Measurements from ENCODE around the gene BARX2.

DNA sequence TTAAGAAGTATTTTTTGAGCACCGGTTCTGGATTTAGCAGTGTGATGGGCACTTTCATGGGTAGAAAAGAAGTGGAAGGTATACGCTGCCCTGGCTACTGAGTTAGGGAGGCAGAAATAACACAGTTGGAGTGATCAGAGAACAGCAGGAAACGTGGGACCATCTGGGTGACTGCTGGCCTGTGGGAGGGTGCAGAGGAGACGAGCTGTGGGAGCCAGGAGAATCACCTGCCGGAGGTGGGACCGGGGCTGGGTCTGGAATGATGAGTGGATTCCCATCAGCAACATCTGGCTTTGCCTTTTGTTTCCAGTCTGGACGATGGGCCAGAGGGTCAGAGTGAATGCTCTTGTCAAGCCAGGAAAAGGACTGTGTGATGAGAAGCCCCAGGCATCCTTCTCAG is 66.5 kb downstream of the BARX2 start:
- TF ChIP-seq, protein P1, sequence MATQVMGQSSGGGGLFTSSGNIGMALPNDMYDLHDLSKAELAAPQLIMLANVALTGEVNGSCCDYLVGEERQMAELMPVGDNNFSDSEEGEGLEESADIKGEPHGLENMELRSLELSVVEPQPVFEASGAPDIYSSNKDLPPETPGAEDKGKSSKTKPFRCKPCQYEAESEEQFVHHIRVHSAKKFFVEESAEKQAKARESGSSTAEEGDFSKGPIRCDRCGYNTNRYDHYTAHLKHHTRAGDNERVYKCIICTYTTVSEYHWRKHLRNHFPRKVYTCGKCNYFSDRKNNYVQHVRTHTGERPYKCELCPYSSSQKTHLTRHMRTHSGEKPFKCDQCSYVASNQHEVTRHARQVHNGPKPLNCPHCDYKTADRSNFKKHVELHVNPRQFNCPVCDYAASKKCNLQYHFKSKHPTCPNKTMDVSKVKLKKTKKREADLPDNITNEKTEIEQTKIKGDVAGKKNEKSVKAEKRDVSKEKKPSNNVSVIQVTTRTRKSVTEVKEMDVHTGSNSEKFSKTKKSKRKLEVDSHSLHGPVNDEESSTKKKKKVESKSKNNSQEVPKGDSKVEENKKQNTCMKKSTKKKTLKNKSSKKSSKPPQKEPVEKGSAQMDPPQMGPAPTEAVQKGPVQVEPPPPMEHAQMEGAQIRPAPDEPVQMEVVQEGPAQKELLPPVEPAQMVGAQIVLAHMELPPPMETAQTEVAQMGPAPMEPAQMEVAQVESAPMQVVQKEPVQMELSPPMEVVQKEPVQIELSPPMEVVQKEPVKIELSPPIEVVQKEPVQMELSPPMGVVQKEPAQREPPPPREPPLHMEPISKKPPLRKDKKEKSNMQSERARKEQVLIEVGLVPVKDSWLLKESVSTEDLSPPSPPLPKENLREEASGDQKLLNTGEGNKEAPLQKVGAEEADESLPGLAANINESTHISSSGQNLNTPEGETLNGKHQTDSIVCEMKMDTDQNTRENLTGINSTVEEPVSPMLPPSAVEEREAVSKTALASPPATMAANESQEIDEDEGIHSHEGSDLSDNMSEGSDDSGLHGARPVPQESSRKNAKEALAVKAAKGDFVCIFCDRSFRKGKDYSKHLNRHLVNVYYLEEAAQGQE (IDR thresholded peaks at IDR 0.05; ENCODE audit: low read depth): no peak
- TF ChIP-seq RAD21 (IDR thresholded peaks at IDR 0.05; ENCODE audit: low read depth): no peak
- no peak for TF ChIP-seq TAF1 (IDR thresholded peaks at IDR 0.05; ENCODE audit: low read depth)
- TF ChIP-seq, protein P2, sequence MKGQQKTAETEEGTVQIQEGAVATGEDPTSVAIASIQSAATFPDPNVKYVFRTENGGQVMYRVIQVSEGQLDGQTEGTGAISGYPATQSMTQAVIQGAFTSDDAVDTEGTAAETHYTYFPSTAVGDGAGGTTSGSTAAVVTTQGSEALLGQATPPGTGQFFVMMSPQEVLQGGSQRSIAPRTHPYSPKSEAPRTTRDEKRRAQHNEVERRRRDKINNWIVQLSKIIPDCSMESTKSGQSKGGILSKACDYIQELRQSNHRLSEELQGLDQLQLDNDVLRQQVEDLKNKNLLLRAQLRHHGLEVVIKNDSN (IDR thresholded peaks at IDR 0.05): no peak
- no peak for TF ChIP-seq CREB1 (IDR thresholded peaks at IDR 0.05; ENCODE audit: low read depth)
- TF ChIP-seq EP300 (IDR thresholded peaks at IDR 0.05; ENCODE audit: borderline replicate concordance): no peak
- TF ChIP-seq CEBPB (IDR thresholded peaks at IDR 0.05): no peak
- TF ChIP-seq, protein P3, sequence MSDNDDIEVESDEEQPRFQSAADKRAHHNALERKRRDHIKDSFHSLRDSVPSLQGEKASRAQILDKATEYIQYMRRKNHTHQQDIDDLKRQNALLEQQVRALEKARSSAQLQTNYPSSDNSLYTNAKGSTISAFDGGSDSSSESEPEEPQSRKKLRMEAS (IDR thresholded peaks at IDR 0.05): no peak
- no peak for TF ChIP-seq YY1 (IDR thresholded peaks at IDR 0.05; ENCODE audit: low read depth)

Measured in Ishikawa (cell line).